Tibial artery (tissue), 4 donors: Measurements from ENCODE around the gene TSPAN1.

Experiments used
- DNase-seq, 2 donors: peaks; one replicate each; pipeline ENCODE4 v3.0.0-alpha.2; 2019
- H3K27ac ChIP-seq, 2 donors: fragments of 200-600 bp; sonication (generic) in 1 of 2; 1 replicate in 1 of 2; 2 replicates in 1 of 2; pipeline ENCODE4 v1.5.1; 2018 to 2019; ENCODE audit warnings: mild to moderate bottlenecking in 1 of 2
- H3K27me3 ChIP-seq, 2 donors: fragments of 200-600 bp; sonication (generic) in 1 of 2; one replicate each; pipeline versions ENCODE4 v1.5.1 to v1.6.0; 2016 to 2019
- H3K36me3 ChIP-seq, 3 donors: fragments of 200-600 bp; sonication (generic) in 2 of 3; one replicate each; pipeline ENCODE4 v1.5.1; 2016 to 2019; ENCODE audit warnings: mild to moderate bottlenecking in 2 of 3
- H3K4me1 ChIP-seq, 4 donors: fragments of 200-600 bp; sonication (generic) in 2 of 4; 1 replicate in 3 of 4; 2 replicates in 1 of 4; pipeline ENCODE4 v1.5.1; 2016 to 2019
- H3K4me3 ChIP-seq, 2 donors: fragments of 200-600 bp; sonication (generic) in 1 of 2; 1 replicate in 1 of 2; 2 replicates in 1 of 2; pipeline ENCODE4 v1.5.1; 2018 to 2019; ENCODE audit warnings: mild to moderate bottlenecking in 2 of 2
- H3K9me3 ChIP-seq, 3 donors: fragments of 200-600 bp; sonication (generic) in 1 of 3; one replicate each; pipeline ENCODE4 v1.5.1; 2016 to 2019
- intact Hi-C: fragments of 100-400 bp; cut with DNase I; formaldehyde crosslinking; loops from one replicate; pipeline ENCODE4 v1.15.0; 2023; ENCODE audit warnings: low total_unique reads
- TF ChIP-seq, protein P1 (sequence below), 2 experiments: fragments of 200-600 bp in 1 of 2; fragments of 450-650 bp in 1 of 2; IDR thresholded peaks; one replicate each; pipeline ENCODE4 v1.5.1; 2017 to 2019; ENCODE audit warnings: antibody characterized with exemption in 2 of 2, mild to moderate bottlenecking in 1 of 2, moderate library complexity in 1 of 2

TSPAN1 gene

DNA sequence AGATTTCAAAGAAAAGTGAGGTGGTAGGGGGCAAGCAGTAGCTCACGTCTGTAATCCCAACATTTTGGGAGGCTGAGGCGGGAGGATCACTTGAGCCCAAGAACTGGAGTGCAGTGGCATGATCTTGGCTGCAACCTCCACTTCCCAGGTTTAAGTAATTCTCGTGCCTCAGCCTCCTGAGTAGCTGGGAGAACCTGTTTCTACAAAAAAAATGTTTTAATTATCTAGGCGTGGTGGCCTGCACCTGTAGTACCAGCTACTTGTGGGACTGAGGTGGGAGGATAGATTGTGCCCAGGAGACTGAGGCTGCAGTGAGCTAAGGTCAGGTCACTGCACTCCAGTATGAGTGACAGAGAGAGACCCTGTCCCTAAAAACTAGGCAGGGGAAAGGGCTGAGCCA lies 2.6 kb upstream of the TSPAN1 start:
- Histone ChIP-seq H3K27me3 (peaks cover 0 to 9% of the 10 kb centered on the region in 2 donors), H3K27ac (no peak overlapping the region), H3K36me3 (no peaks in the 10 kb centered on the region), H3K9me3 (no peaks in the 10 kb centered on the region), H3K4me3 (no peak overlapping the region), H3K4me1 (peaks cover 0 to 37% (median 26%) of the 10 kb centered on the region in 4 donors)
- no peak for DNase-seq
- TF ChIP-seq, protein P1, sequence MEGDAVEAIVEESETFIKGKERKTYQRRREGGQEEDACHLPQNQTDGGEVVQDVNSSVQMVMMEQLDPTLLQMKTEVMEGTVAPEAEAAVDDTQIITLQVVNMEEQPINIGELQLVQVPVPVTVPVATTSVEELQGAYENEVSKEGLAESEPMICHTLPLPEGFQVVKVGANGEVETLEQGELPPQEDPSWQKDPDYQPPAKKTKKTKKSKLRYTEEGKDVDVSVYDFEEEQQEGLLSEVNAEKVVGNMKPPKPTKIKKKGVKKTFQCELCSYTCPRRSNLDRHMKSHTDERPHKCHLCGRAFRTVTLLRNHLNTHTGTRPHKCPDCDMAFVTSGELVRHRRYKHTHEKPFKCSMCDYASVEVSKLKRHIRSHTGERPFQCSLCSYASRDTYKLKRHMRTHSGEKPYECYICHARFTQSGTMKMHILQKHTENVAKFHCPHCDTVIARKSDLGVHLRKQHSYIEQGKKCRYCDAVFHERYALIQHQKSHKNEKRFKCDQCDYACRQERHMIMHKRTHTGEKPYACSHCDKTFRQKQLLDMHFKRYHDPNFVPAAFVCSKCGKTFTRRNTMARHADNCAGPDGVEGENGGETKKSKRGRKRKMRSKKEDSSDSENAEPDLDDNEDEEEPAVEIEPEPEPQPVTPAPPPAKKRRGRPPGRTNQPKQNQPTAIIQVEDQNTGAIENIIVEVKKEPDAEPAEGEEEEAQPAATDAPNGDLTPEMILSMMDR (IDR thresholded peaks at IDR 0.05): no peak
- intact Hi-C loops: no loop called here

GRCh38 chr1:46173361-46173856 lies 1.5 kb upstream of the TSPAN1 start:
- no peaks in the 10 kb centered on the region for H3K36me3 ChIP-seq
- TF ChIP-seq, protein P1 (IDR thresholded peaks at IDR 0.05): no peak
- no peak overlapping the region for H3K4me3 ChIP-seq

GRCh38 chr1:46175243-46175642 lies 356 bp downstream of the TSPAN1 start:
- H3K4me3 ChIP-seq: no peak overlapping the region
- intact Hi-C loops: loop anchor here (2.0 kb wide), 1 partner anchor 42 kb away; the partner anchor contains the start of gene PIK3R3

More at GRCh38 chr1:46173361-46173856, 1.5 kb upstream of the TSPAN1 start:
- peak overlapping the region in 1 of 2 donors; percentile 71 for H3K27ac ChIP-seq
- peaks cover 0 to 4% of the 10 kb centered on the region in 2 donors for H3K27me3 ChIP-seq
- intact Hi-C loops: no loop called here
- no peaks in the 10 kb centered on the region for H3K9me3 ChIP-seq
- no peak for DNase-seq
- H3K4me1 ChIP-seq: peaks cover 0 to 36% (median 26%) of the 10 kb centered on the region in 4 donors

DNA sequence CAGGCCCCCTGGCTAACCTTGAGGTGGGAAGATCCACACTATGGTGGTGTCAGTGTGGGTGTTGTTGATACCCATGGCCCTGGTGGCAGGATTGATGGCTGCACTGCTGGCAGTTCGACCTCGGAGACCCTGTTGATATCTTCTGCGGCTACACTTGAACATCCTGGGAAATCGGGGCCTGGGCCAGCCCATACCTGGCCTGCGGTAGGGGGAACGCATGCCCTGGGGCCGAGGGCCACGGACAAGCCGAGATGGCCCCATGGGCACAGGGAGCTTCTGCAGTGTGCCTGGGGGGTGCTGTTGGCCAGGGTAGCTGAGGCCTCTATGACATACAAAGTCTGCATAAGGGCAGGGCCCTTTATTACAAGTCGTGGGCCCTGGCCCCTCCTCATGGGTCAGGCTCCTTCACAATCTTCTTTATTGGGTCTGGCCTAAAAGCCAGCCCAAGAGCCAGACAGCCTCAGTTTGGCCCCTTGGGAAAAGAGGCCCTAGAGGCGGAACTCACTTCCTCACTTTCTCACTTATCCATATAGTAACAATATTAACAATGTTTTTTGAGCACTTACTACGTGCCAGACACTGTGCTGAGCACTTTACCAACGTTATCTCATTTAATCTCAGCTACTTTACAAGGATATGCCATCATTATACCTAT lies 1.5 kb downstream of the TSPAN1 start, which contains the start of gene P3R3URF:
Gene P3R3URF (minus strand): TSS at position 278 of the 655 bp plus-strand sequence. CDS start 17 bp downstream, at position 261.
- TF ChIP-seq, protein P1 (IDR thresholded peaks at IDR 0.05): no peak
- intact Hi-C loops: no loop called here
- no peak for DNase-seq
- H3K27ac ChIP-seq: peak within 1 kb of the TSS; percentile 71 to 78
- H3K36me3 ChIP-seq: no peaks in the 10 kb centered on the region
- H3K9me3 ChIP-seq: no peaks in the 10 kb centered on the region
- peaks cover 0 to 45% (median 28%) of the 10 kb centered on the region in 4 donors for H3K4me1 ChIP-seq
- H3K4me3 ChIP-seq: no peak within 1 kb of the TSS
- no peaks in the 10 kb centered on the region for H3K27me3 ChIP-seq

More at GRCh38 chr1:46175243-46175642, 356 bp downstream of the TSPAN1 start:
- no peak for DNase-seq
- H3K27ac ChIP-seq: peak overlapping the region; percentile 71 to 78
- H3K9me3 ChIP-seq: no peaks in the 10 kb centered on the region
- no peaks in the 10 kb centered on the region for H3K36me3 ChIP-seq
- no peaks in the 10 kb centered on the region for H3K27me3 ChIP-seq
- TF ChIP-seq, protein P1 (IDR thresholded peaks at IDR 0.05): no peak
- peaks cover 0 to 47% (median 29%) of the 10 kb centered on the region in 4 donors for H3K4me1 ChIP-seq

GRCh38 chr1:46179138-46180081 lies 4.5 kb downstream of the TSPAN1 start:
- Histone ChIP-seq H3K4me3 (no peak overlapping the region), H3K27ac (peak overlapping the region in 1 of 2 donors; percentile 33), H3K27me3 (no peaks in the 10 kb centered on the region), H3K4me1 (peaks cover 0 to 47% (median 31%) of the 10 kb centered on the region in 4 donors), H3K9me3 (no peaks in the 10 kb centered on the region), H3K36me3 (no peaks in the 10 kb centered on the region)
- intact Hi-C loops: loop anchor here (1.0 kb wide), 1 partner anchor 142 kb away; no protein-coding TSS in a partner anchor
- DNase-seq: peak; percentile 89
- TF ChIP-seq, protein P1 (IDR thresholded peaks at IDR 0.05): peak; percentile 91 to 93
